H9 (cell line): Measurements from ENCODE around the gene RTTN. TPM values are rescaled to one million over a fixed set of nuclear protein-coding genes. Genes with fewer than 3 reads are reported as not detected.

Experiments used
- DNase-seq: peaks from one replicate; pipeline ENCODE4 v3.0.0-alpha.2; 2017
- H2AFZ ChIP-seq: one replicate; pipeline ENCODE4 v1.6.1; 2013; ENCODE audit warnings: mild to moderate bottlenecking, low read length, control low read depth, moderate library complexity
- H2AK5ac ChIP-seq: 2 replicates; pipeline ENCODE4 v1.6.1; 2013; ENCODE audit warnings: low read length, control low read depth, mixed read lengths; ENCODE audit not compliant: insufficient read length
- H2BK120ac ChIP-seq: one replicate; pipeline ENCODE4 v1.6.1; 2013; ENCODE audit warnings: low read depth, mild to moderate bottlenecking, low read length, control low read depth, inconsistent platforms; ENCODE audit not compliant: poor library complexity, severe bottlenecking
- H2BK12ac ChIP-seq: 2 replicates; pipeline ENCODE4 v1.6.1; 2013; ENCODE audit warnings: low read length, control low read depth, mixed read lengths, low read depth; ENCODE audit not compliant: insufficient read length
- H2BK15ac ChIP-seq: 2 replicates; pipeline ENCODE4 v1.6.1; 2013; ENCODE audit warnings: low read depth, low read length, control low read depth
- H2BK20ac ChIP-seq: one replicate; pipeline ENCODE4 v1.6.1; 2013; ENCODE audit warnings: low read depth, mild to moderate bottlenecking, low read length, control low read depth, inconsistent platforms; ENCODE audit not compliant: poor library complexity, severe bottlenecking
- H2BK5ac ChIP-seq: 2 replicates; pipeline ENCODE4 v1.6.1; 2013; ENCODE audit warnings: low read length, control low read depth, mixed read lengths; ENCODE audit not compliant: insufficient read length
- H3K14ac ChIP-seq: 2 replicates; pipeline ENCODE4 v1.6.1; 2013; ENCODE audit warnings: low read length, control low read depth; ENCODE audit not compliant: insufficient read depth
- H3K18ac ChIP-seq: 2 replicates; pipeline ENCODE4 v1.6.1; 2013; ENCODE audit warnings: low read depth, mild to moderate bottlenecking, mixed read lengths, low read length, control low read depth; ENCODE audit not compliant: insufficient read length
- H3K23ac ChIP-seq: 2 replicates; pipeline ENCODE4 v1.6.1; 2013; ENCODE audit warnings: low read length, control low read depth, mixed read lengths, low read depth; ENCODE audit not compliant: insufficient read length
- H3K23me2 ChIP-seq: 2 replicates; pipeline ENCODE4 v1.6.1; 2013; ENCODE audit warnings: low read depth, mild to moderate bottlenecking, mixed read lengths, low read length, control low read depth; ENCODE audit not compliant: insufficient read length, poor library complexity, severe bottlenecking
- H3K27ac ChIP-seq: 2 replicates; pipeline ENCODE4 v1.5.1; 2013; ENCODE audit warnings: low read length, control low read depth, mixed read lengths, low read depth; ENCODE audit not compliant: insufficient read length
- H3K27me3 ChIP-seq: 2 replicates; pipeline ENCODE4 v1.6.1; 2013; ENCODE audit warnings: low read length, control low read depth, inconsistent platforms; ENCODE audit not compliant: insufficient read depth
- H3K4ac ChIP-seq: 2 replicates; pipeline ENCODE4 v1.6.1; 2013; ENCODE audit warnings: low read depth, mild to moderate bottlenecking, control low read depth, inconsistent platforms, low read length, moderate library complexity
- H3K4me1 ChIP-seq: 2 replicates; pipeline ENCODE4 v1.6.1; 2013; ENCODE audit warnings: low read length, control low read depth, inconsistent platforms; ENCODE audit not compliant: insufficient read depth
- H3K4me2 ChIP-seq: 2 replicates; pipeline ENCODE4 v1.6.1; 2013; ENCODE audit warnings: low read length, control low read depth, mixed read lengths; ENCODE audit not compliant: insufficient read length, insufficient read depth
- H3K56ac ChIP-seq: 2 replicates; pipeline ENCODE4 v1.6.1; 2013; ENCODE audit warnings: low read depth, mild to moderate bottlenecking, mixed read lengths, low read length, control low read depth; ENCODE audit not compliant: insufficient read length
- H3K79me1 ChIP-seq: 2 replicates; pipeline ENCODE4 v1.6.1; 2013; ENCODE audit warnings: low read depth, mild to moderate bottlenecking, moderate library complexity, low read length, control low read depth, inconsistent platforms; ENCODE audit not compliant: insufficient read depth, poor library complexity, severe bottlenecking
- H3K79me2 ChIP-seq: 2 replicates; pipeline ENCODE4 v1.6.1; 2013; ENCODE audit warnings: low read length, control low read depth, inconsistent platforms; ENCODE audit not compliant: insufficient read depth
- H3K9ac ChIP-seq: 2 replicates; pipeline ENCODE4 v1.6.1; 2013; ENCODE audit warnings: low read length, control low read depth, mixed read lengths; ENCODE audit not compliant: insufficient read length; ENCODE audit errors: extremely low read depth
- H3K9me3 ChIP-seq: one replicate; pipeline ENCODE4 v1.6.1; 2013; ENCODE audit warnings: low read depth, low read length, inconsistent platforms; ENCODE audit not compliant: control insufficient read depth
- H3T11ph ChIP-seq: one replicate; pipeline ENCODE4 v1.6.1; 2013; ENCODE audit warnings: mild to moderate bottlenecking, low read length, control low read depth, inconsistent platforms
- H4K20me1 ChIP-seq: one replicate; pipeline ENCODE4 v1.6.1; 2013; ENCODE audit not compliant: control insufficient read depth, insufficient read length, insufficient read depth
- H4K5ac ChIP-seq: 2 replicates; pipeline ENCODE4 v1.6.1; 2013; ENCODE audit warnings: low read depth, mild to moderate bottlenecking, mixed read lengths, low read length, control low read depth; ENCODE audit not compliant: insufficient read length
- H4K8ac ChIP-seq: replicated peaks from 2 replicates; pipeline ENCODE4 v1.6.1; 2013; ENCODE audit warnings: low read length, control low read depth, mixed read lengths, low read depth; ENCODE audit not compliant: insufficient read length
- H4K91ac ChIP-seq: 2 replicates; pipeline ENCODE4 v1.6.1; 2013; ENCODE audit warnings: low read depth, mild to moderate bottlenecking, moderate library complexity, mixed read lengths, low read length, control low read depth; ENCODE audit not compliant: insufficient read length
- H3K27ac Mint-ChIP-seq, 3 experiments: 2 replicates in 2 of 3; 3 replicates in 1 of 3; pipeline ENCODE4 v1.8.0; 2020 to 2021; ENCODE audit warnings: mixed read lengths in 3 of 3, mild to moderate bottlenecking in 1 of 3, moderate library complexity in 1 of 3
- H3K27me3 Mint-ChIP-seq: 2 replicates; pipeline ENCODE4 v1.8.0; 2021; ENCODE audit warnings: low read depth, mild to moderate bottlenecking, moderate library complexity, mixed read lengths
- H3K36me3 Mint-ChIP-seq, 3 experiments: 2 replicates in 2 of 3; 3 replicates in 1 of 3; pipeline ENCODE4 v1.8.0; 2020 to 2021; ENCODE audit warnings: low read depth in 3 of 3, mixed read lengths in 3 of 3; ENCODE audit not compliant: insufficient read depth in 1 of 3
- H3K4me1 Mint-ChIP-seq, 2 experiments: 2 replicates each; pipeline ENCODE4 v1.8.0; 2020; ENCODE audit warnings: mixed read lengths in 2 of 2
- H3K4me3 Mint-ChIP-seq, 2 experiments: 2 replicates in 1 of 2; 3 replicates in 1 of 2; pipeline ENCODE4 v1.8.0; 2020 to 2021; ENCODE audit warnings: mild to moderate bottlenecking in 2 of 2, mixed read lengths in 2 of 2, moderate library complexity in 1 of 2
- H3K9me3 Mint-ChIP-seq, 2 experiments: 2 replicates in 1 of 2; 3 replicates in 1 of 2; pipeline ENCODE4 v1.8.0; 2020; ENCODE audit warnings: mild to moderate bottlenecking in 2 of 2, mixed read lengths in 2 of 2, moderate library complexity in 1 of 2
- CTCF ChIP-seq: fragments of 200-600 bp; sonication (generic); conservative IDR thresholded peaks from 3 replicates; pipeline ENCODE4 v1.8.0; 2021; ENCODE audit warnings: antibody characterized with exemption, mild to moderate bottlenecking
- WGBS: extraction: QIAGEN DNeasy Blood & Tissue Kit; methylation state at CpG from one replicate; pipeline ENCODE4 v1.1.7; 2013; ENCODE audit warnings: missing lambda C conversion rate, low lambda C conversion rate, mixed read lengths; ENCODE audit not compliant: insufficient read length; ENCODE audit errors: extremely low coverage; 5-methylcytosine and 5-hydroxymethylcytosine counted together
- total RNA-seq: library from RNA; stranded (reverse); gene quantifications from 2 replicates; pipeline ENCODE4 v1.2.1, GENCODE V29; 2021

The RTTN gene
- total RNA-seq, 1 experiment from 2014 or later = 17.6 TPM

GRCh38 chr18:70149616-70150301, 55.7 kb downstream of the RTTN start:
- no peaks in the 10 kb centered on the region for H3K4me1 ChIP-seq
- no peak overlapping the region for H2BK5ac ChIP-seq
- H3K9me3 ChIP-seq = no peaks in the 10 kb centered on the region
- no peak overlapping the region for H3K56ac ChIP-seq
- H2BK20ac ChIP-seq = no peak overlapping the region
- no peak overlapping the region for H2BK15ac ChIP-seq
- no peaks in the 10 kb centered on the region for H4K20me1 ChIP-seq
- H4K5ac ChIP-seq = no peak overlapping the region
- no peak overlapping the region for H3K23ac ChIP-seq
- Mint-ChIP-seq H3K4me3 (no peak overlapping the region), H3K4me1 (no peaks in the 10 kb centered on the region), H3K27me3 (no peaks in the 10 kb centered on the region), H3K36me3 (peaks cover 0 to 4% (median 0%) of the 10 kb centered on the region in 3 experiments; a peak in 3 of 7 replicates), H3K9me3 (no peaks in the 10 kb centered on the region), H3K27ac (peak overlapping the region in 1 of 3 experiments; percentile 48; a peak in 1 of 7 replicates)
- no peak overlapping the region for H4K91ac ChIP-seq
- DNase-seq = no peak
- no peak overlapping the region for H2BK120ac ChIP-seq
- H2AK5ac ChIP-seq = no peak overlapping the region
- no peak overlapping the region for H3T11ph ChIP-seq
- H3K79me2 ChIP-seq = no peaks in the 10 kb centered on the region
- no peak overlapping the region for H3K9ac ChIP-seq
- H4K8ac ChIP-seq = no peak overlapping the region
- no peak overlapping the region for H2BK12ac ChIP-seq
- H3K79me1 ChIP-seq = no peaks in the 10 kb centered on the region
- H2AFZ ChIP-seq = no peak overlapping the region
- H3K4ac ChIP-seq = no peak overlapping the region
- no CpG with 5 or more reads among the region's 5 CpGs for whole genome bisulfite sequencing
- H3K23me2 ChIP-seq = no peaks in the 10 kb centered on the region
- H3K14ac ChIP-seq = no peak overlapping the region
- H3K4me2 ChIP-seq = no peak overlapping the region
- TF ChIP-seq CTCF = no peak
- H3K18ac ChIP-seq = no peak overlapping the region
- no peaks in the 10 kb centered on the region for H3K27me3 ChIP-seq
- no peak overlapping the region for H3K27ac ChIP-seq
